HepG2 (cell line): ENCODE measurements around the gene RFC2.

Experiments
- CTCF ChIP-seq: sonication (generic); formaldehyde crosslinking; IDR thresholded peaks from 2 replicates; pipeline ENCODE4 v1.5.0; 2020; ENCODE audit warnings: mild to moderate bottlenecking, missing genetic modification reagents, moderate library complexity
- MAX ChIP-seq: IDR thresholded peaks from 2 replicates; pipeline ENCODE4 v1.6.1; 2012; ENCODE audit warnings: inconsistent platforms
- MIXL1 ChIP-seq: IDR thresholded peaks from 2 replicates; pipeline ENCODE4 v1.6.1; 2016
- NFIC ChIP-seq: IDR thresholded peaks from 2 replicates; pipeline ENCODE4 v1.6.1; 2012; ENCODE audit warnings: mild to moderate bottlenecking, low read length, inconsistent platforms
- USF2 ChIP-seq, 2 experiments: sonication (generic) in 1 of 2; formaldehyde crosslinking in 1 of 2; IDR thresholded peaks; 2 replicates each; pipeline versions ENCODE4 v1.5.1 to v1.6.1; 2011 to 2020; ENCODE audit warnings: borderline replicate concordance in 1 of 2, low read depth in 1 of 2, low read length in 1 of 2, mild to moderate bottlenecking in 1 of 2, missing genetic modification reagents in 1 of 2, moderate library complexity in 1 of 2
- ZBTB21 ChIP-seq: sonication (generic); formaldehyde crosslinking; IDR thresholded peaks from 2 replicates; pipeline ENCODE4 v1.4.0; 2020; ENCODE audit warnings: missing genetic modification reagents
- ZNF331 ChIP-seq: sonication (generic); formaldehyde crosslinking; IDR thresholded peaks from 2 replicates; pipeline ENCODE4 v1.4.0; 2020; ENCODE audit warnings: missing genetic modification reagents

GRCh38 chr7:74190259-74190658 lies 63.9 kb downstream of the RFC2 start:
- TF ChIP-seq MIXL1 (CRISPR knock-in tag) (no peak), ZNF331 (CRISPR knock-in tag) (no peak), CTCF (CRISPR knock-in tag) (no peak), MAX (no peak), ZBTB21 (CRISPR knock-in tag) (no peak), NFIC (no peak), USF2 (IDR thresholded peaks at IDR 0.05; ENCODE audit: low read depth, low read length) (no peak), USF2 (CRISPR knock-in tag; IDR thresholded peaks at IDR 0.05; ENCODE audit: borderline replicate concordance) (no peak)
